ENCODE measurements around the gene KIF1C. TPM values are rescaled to one million over a fixed set of nuclear protein-coding genes. Genes with fewer than 3 reads are reported as not detected.

The KIF1C gene
- total and polyA plus RNA-seq, 9 of the 15 experiments (the other 6 are each of a cell fraction or from before 2014, with no cell fraction given) = 0.38 to 68.4 (median 25.1) TPM

DNA sequence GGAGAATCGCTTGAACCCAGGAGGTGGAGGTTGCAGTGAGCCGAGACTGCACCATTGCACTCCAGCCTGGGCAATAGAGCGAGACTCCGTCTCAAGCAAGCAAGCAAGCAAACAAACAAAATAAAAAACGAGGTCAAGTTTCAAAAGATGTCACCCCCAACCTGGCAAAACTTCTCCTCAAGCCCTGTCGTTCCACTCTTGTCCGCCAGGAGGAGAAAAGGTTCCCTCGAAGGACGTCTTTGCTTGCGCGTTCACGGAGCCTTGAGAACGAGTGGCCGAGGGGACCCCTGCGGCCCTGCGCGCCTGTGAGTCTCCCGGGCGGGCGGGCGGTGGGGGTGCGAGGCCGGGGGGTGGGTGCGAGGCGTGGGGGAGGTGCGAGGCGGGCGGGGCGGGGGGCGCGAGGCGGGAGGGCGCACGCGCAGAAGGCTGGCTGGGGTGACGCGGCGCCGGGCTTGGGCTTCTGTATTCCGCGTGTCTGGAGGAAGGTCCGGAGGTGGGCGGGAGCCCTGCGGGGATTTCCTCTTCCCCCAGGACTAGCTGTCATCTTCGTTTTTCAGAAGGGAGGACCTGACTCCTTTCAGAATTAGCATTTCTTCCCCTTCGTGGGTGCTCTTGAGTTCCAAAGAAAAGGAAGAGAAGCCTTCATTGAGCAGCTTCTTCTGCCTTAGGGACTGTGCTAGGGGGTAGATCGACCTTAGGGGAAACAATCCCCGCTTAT is 33.8 kb downstream of the KIF1C start (continued):
- TF ChIP-seq, protein P1, sequence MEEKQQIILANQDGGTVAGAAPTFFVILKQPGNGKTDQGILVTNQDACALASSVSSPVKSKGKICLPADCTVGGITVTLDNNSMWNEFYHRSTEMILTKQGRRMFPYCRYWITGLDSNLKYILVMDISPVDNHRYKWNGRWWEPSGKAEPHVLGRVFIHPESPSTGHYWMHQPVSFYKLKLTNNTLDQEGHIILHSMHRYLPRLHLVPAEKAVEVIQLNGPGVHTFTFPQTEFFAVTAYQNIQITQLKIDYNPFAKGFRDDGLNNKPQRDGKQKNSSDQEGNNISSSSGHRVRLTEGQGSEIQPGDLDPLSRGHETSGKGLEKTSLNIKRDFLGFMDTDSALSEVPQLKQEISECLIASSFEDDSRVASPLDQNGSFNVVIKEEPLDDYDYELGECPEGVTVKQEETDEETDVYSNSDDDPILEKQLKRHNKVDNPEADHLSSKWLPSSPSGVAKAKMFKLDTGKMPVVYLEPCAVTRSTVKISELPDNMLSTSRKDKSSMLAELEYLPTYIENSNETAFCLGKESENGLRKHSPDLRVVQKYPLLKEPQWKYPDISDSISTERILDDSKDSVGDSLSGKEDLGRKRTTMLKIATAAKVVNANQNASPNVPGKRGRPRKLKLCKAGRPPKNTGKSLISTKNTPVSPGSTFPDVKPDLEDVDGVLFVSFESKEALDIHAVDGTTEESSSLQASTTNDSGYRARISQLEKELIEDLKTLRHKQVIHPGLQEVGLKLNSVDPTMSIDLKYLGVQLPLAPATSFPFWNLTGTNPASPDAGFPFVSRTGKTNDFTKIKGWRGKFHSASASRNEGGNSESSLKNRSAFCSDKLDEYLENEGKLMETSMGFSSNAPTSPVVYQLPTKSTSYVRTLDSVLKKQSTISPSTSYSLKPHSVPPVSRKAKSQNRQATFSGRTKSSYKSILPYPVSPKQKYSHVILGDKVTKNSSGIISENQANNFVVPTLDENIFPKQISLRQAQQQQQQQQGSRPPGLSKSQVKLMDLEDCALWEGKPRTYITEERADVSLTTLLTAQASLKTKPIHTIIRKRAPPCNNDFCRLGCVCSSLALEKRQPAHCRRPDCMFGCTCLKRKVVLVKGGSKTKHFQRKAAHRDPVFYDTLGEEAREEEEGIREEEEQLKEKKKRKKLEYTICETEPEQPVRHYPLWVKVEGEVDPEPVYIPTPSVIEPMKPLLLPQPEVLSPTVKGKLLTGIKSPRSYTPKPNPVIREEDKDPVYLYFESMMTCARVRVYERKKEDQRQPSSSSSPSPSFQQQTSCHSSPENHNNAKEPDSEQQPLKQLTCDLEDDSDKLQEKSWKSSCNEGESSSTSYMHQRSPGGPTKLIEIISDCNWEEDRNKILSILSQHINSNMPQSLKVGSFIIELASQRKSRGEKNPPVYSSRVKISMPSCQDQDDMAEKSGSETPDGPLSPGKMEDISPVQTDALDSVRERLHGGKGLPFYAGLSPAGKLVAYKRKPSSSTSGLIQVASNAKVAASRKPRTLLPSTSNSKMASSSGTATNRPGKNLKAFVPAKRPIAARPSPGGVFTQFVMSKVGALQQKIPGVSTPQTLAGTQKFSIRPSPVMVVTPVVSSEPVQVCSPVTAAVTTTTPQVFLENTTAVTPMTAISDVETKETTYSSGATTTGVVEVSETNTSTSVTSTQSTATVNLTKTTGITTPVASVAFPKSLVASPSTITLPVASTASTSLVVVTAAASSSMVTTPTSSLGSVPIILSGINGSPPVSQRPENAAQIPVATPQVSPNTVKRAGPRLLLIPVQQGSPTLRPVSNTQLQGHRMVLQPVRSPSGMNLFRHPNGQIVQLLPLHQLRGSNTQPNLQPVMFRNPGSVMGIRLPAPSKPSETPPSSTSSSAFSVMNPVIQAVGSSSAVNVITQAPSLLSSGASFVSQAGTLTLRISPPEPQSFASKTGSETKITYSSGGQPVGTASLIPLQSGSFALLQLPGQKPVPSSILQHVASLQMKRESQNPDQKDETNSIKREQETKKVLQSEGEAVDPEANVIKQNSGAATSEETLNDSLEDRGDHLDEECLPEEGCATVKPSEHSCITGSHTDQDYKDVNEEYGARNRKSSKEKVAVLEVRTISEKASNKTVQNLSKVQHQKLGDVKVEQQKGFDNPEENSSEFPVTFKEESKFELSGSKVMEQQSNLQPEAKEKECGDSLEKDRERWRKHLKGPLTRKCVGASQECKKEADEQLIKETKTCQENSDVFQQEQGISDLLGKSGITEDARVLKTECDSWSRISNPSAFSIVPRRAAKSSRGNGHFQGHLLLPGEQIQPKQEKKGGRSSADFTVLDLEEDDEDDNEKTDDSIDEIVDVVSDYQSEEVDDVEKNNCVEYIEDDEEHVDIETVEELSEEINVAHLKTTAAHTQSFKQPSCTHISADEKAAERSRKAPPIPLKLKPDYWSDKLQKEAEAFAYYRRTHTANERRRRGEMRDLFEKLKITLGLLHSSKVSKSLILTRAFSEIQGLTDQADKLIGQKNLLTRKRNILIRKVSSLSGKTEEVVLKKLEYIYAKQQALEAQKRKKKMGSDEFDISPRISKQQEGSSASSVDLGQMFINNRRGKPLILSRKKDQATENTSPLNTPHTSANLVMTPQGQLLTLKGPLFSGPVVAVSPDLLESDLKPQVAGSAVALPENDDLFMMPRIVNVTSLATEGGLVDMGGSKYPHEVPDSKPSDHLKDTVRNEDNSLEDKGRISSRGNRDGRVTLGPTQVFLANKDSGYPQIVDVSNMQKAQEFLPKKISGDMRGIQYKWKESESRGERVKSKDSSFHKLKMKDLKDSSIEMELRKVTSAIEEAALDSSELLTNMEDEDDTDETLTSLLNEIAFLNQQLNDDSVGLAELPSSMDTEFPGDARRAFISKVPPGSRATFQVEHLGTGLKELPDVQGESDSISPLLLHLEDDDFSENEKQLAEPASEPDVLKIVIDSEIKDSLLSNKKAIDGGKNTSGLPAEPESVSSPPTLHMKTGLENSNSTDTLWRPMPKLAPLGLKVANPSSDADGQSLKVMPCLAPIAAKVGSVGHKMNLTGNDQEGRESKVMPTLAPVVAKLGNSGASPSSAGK (IDR thresholded peaks at IDR 0.05) = peak; percentile 81
- no peak for TF ChIP-seq KLF10 (CRISPR knock-in tag; IDR thresholded peaks at IDR 0.05)
- TF ChIP-seq VEZF1 (CRISPR knock-in tag; IDR thresholded peaks at IDR 0.05) = peak; percentile 81
- peak; percentile 31; the same call in 1 of the 2 replicates for TF ChIP-seq EGR1 (conservative IDR thresholded peaks at IDR 0.05)

All from K562 (cell line).